Thyroid gland (tissue), 4 donors: Measurements from ENCODE around the gene REPS2.

ENCODE experiments used
- CTCF ChIP-seq, 6 experiments: fragments of 200-600 bp in 3 of 6; fragments of 450-650 bp in 3 of 6; sonication (generic) in 3 of 6; IDR thresholded peaks; one replicate each; pipeline ENCODE4 v1.5.1; 2016 to 2019; ENCODE audit warnings: antibody characterized with exemption in 6 of 6, mild to moderate bottlenecking in 2 of 6, inconsistent platforms in 1 of 6, moderate library complexity in 1 of 6
- POLR2A ChIP-seq, 2 donors: fragments of 450-650 bp; IDR thresholded peaks; one replicate each; pipeline ENCODE4 v1.6.1; 2017; ENCODE audit warnings: antibody characterized with exemption in 2 of 2, mild to moderate bottlenecking in 2 of 2, moderate library complexity in 1 of 2

DNA sequence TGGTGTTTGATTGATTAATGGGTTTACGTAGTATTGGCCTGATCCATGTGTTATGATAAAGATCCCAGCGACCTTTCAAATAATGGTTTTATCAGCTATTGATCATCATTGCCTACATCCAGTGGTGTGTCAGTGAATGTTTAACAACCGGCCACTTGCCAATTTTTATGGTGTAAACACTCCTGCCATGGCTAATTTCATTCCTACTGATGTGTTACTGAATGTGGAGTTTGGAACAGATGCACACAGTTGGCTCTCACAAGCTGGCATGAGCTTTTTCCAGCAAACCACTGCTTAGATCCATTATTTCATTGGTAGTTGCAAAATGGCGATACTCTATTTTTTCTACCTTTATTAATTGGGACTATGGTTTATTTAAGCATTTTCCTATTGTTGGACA, 139.9 kb downstream of the REPS2 start:
- TF ChIP-seq CTCF (IDR thresholded peaks at IDR 0.05) (no peak), POLR2A (IDR thresholded peaks at IDR 0.05) (no peak)
